Parathyroid adenoma (tissue), 2 donors: ENCODE measurements around the gene SPRED3.

ENCODE experiments used
- H2AFZ ChIP-seq: fragments of 300-600 bp; sonication (generic); one replicate; pipeline ENCODE4 v1.7.0; 2017; ENCODE audit warnings: antibody characterized with exemption, mild to moderate bottlenecking
- H3K27ac ChIP-seq: fragments of 300-600 bp; sonication (generic); one replicate; pipeline ENCODE4 v1.7.0; 2017
- H3K27me3 ChIP-seq: fragments of 300-600 bp; sonication (generic); one replicate; pipeline ENCODE4 v1.7.0; 2017; ENCODE audit warnings: low read length; ENCODE audit not compliant: control insufficient read depth, insufficient read depth
- H3K36me3 ChIP-seq: fragments of 300-600 bp; sonication (generic); one replicate; pipeline ENCODE4 v1.7.0; 2017; ENCODE audit warnings: low read length; ENCODE audit not compliant: control insufficient read depth, insufficient read depth
- H3K4me1 ChIP-seq: fragments of 300-600 bp; sonication (generic); one replicate; pipeline ENCODE4 v1.7.0; 2017; ENCODE audit warnings: control low read depth
- H3K4me2 ChIP-seq: fragments of 300-600 bp; sonication (generic); one replicate; pipeline ENCODE4 v1.7.0; 2017; ENCODE audit warnings: low read length
- H3K4me3 ChIP-seq: fragments of 300-600 bp; sonication (generic); one replicate; pipeline ENCODE4 v1.7.0; 2017; ENCODE audit warnings: low read depth, low read length
- H3K79me2 ChIP-seq: fragments of 300-600 bp; sonication (generic); one replicate; pipeline ENCODE4 v1.7.0; 2017; ENCODE audit warnings: control low read depth
- H3K9ac ChIP-seq: fragments of 300-600 bp; sonication (generic); one replicate; pipeline ENCODE4 v1.7.0; 2017; ENCODE audit warnings: mild to moderate bottlenecking
- H3K9me3 ChIP-seq: fragments of 300-600 bp; sonication (generic); one replicate; pipeline ENCODE4 v1.7.0; 2017; ENCODE audit warnings: low read length; ENCODE audit not compliant: control insufficient read depth
- TF ChIP-seq, protein P1 (sequence below): fragments of 300-600 bp; sonication (generic); IDR thresholded peaks from one replicate; pipeline ENCODE4 v1.7.0; 2017; ENCODE audit warnings: antibody characterized with exemption, mild to moderate bottlenecking
- donor health status: primary hyperparathyroidism.

SPRED3 gene

DNA sequence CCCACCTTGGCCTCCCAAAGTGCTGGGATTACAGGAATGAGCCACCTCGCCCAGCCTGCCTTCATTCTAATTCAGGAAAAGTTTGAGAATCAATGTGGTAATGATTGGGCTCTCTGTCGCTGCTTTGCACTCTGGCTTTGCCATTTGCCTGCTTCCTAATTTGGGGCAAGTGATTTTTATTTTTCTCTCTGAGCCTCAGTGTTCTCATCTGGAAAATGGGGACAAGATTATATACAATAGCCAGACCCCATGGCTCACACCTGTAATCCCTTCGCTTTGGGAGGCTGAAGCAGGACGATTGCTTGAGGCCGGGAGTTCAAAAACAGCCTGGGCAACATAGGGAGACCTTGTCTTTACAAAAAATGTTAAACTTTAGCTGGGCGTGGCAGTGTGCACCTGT, 48.8 kb downstream of the SPRED3 start:
- H3K27me3 ChIP-seq: no peaks in the 10 kb centered on the region
- no peak overlapping the region for H2AFZ ChIP-seq
- no peak overlapping the region for H3K27ac ChIP-seq
- H3K4me3 ChIP-seq: no peak overlapping the region
- H3K9me3 ChIP-seq: no peaks in the 10 kb centered on the region
- no peaks in the 10 kb centered on the region for H3K79me2 ChIP-seq
- peaks cover 5% of the 10 kb centered on the region for H3K4me1 ChIP-seq
- TF ChIP-seq, protein P1, sequence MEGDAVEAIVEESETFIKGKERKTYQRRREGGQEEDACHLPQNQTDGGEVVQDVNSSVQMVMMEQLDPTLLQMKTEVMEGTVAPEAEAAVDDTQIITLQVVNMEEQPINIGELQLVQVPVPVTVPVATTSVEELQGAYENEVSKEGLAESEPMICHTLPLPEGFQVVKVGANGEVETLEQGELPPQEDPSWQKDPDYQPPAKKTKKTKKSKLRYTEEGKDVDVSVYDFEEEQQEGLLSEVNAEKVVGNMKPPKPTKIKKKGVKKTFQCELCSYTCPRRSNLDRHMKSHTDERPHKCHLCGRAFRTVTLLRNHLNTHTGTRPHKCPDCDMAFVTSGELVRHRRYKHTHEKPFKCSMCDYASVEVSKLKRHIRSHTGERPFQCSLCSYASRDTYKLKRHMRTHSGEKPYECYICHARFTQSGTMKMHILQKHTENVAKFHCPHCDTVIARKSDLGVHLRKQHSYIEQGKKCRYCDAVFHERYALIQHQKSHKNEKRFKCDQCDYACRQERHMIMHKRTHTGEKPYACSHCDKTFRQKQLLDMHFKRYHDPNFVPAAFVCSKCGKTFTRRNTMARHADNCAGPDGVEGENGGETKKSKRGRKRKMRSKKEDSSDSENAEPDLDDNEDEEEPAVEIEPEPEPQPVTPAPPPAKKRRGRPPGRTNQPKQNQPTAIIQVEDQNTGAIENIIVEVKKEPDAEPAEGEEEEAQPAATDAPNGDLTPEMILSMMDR: no peak
- no peak overlapping the region for H3K4me2 ChIP-seq
- no peaks in the 10 kb centered on the region for H3K36me3 ChIP-seq
- no peak overlapping the region for H3K9ac ChIP-seq

DNA sequence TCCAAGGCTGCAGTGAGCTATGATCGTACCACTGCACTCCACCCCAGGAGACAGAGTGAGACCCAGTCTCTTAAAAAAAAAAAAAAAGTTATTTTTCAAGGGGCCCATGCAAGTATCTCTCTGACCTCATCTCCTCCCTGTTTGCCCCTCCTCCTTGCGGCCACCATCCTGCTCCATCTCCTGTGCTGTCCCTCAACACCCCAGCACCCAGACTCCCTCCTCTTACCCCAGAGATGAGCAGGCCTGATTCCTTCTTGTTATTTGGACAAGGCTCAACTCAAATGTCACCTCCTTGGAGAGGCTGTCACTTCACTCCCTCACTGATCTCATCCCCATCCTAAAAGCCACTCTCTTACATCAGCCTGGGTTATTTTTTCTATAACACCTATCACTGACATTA, 49.4 kb downstream of the SPRED3 start:
- no peaks in the 10 kb centered on the region for H3K79me2 ChIP-seq
- H3K27ac ChIP-seq: no peak overlapping the region
- no peak overlapping the region for H3K9ac ChIP-seq
- H3K9me3 ChIP-seq: no peaks in the 10 kb centered on the region
- H3K27me3 ChIP-seq: no peaks in the 10 kb centered on the region
- peaks cover 5% of the 10 kb centered on the region for H3K4me1 ChIP-seq
- H3K36me3 ChIP-seq: no peaks in the 10 kb centered on the region
- TF ChIP-seq, protein P1: no peak
- no peak overlapping the region for H3K4me3 ChIP-seq
- H2AFZ ChIP-seq: no peak overlapping the region
- no peak overlapping the region for H3K4me2 ChIP-seq

GRCh38 chr19:38440592-38440991, 52.1 kb downstream of the SPRED3 start:
- Histone ChIP-seq H3K79me2 (no peaks in the 10 kb centered on the region), H3K9ac (no peak overlapping the region), H2AFZ (no peak overlapping the region), H3K4me2 (no peak overlapping the region), H3K4me1 (no peaks in the 10 kb centered on the region), H3K27me3 (no peaks in the 10 kb centered on the region), H3K9me3 (no peaks in the 10 kb centered on the region), H3K4me3 (no peak overlapping the region), H3K27ac (no peak overlapping the region), H3K36me3 (no peaks in the 10 kb centered on the region)
- TF ChIP-seq, protein P1: no peak

DNA sequence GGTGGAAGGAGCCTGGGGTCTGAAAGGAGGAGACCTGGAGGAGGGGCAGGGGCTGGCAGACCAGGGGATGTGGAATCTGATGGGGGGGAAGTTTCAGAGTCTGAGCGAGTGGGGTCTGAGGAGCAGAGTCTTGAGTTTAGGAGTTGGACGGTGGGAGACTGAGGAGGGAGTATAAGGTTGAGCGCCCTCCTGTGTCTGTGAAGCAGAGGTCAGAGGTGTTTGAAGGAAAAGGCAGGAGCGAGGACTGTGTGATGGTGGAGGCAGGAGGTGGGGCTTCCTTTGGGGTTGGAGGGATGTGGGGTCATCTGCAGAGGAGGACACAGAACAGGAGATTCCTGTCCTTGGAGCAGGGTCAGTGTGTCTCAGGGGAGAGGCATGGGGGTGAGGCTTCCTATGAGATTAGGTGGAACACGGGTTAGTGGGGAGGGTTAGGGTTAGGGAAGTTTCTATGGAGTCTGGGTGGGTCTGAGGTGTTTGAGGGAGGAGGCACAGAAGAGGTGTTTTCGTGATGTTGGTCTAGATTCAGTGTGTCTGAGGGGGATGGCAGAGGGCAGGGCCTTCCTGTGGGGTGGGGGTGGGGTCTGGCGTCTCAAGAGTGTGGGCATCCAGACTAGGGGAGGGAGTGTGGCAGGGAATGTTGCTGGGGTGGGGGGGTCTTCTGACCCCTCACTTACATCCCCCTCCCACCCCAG, 53.3 kb downstream of the SPRED3 start:
- H3K27ac ChIP-seq: no peak overlapping the region

More for the DNA sequence above, 53.3 kb downstream of the SPRED3 start:
- no peaks in the 10 kb centered on the region for H3K9me3 ChIP-seq
- no peaks in the 10 kb centered on the region for H3K4me1 ChIP-seq
- H2AFZ ChIP-seq: no peak overlapping the region
- no peaks in the 10 kb centered on the region for H3K27me3 ChIP-seq
- no peak overlapping the region for H3K9ac ChIP-seq
- H3K36me3 ChIP-seq: no peaks in the 10 kb centered on the region
- TF ChIP-seq, protein P1: no peak
- H3K79me2 ChIP-seq: no peaks in the 10 kb centered on the region
- H3K4me2 ChIP-seq: no peak overlapping the region
- no peak overlapping the region for H3K4me3 ChIP-seq
